EH (cell line): ENCODE results near the gene ARL16.

Experiments used
- DNase-seq: peaks from one replicate; pipeline ENCODE4 v3.0.0-alpha.2; 2015; ENCODE audit warnings: low read depth

Gene ARL16

GRCh38 chr17:81712468-81713003 is 28.9 kb upstream of the ARL16 start:
- peak; percentile 44 for DNase-seq

- peak; percentile 73 for DNase-seq
Measured at GRCh38 chr17:81711814-81712467, 28.3 kb upstream of the ARL16 start, which contains the start of gene SLC25A10. SLC25A10 (plus strand) TSS chr17:81712284; CDS start chr17:81712427, 143 bp downstream.

GRCh38 chr17:81710514-81711308 is 27.1 kb upstream of the ARL16 start:
- peak; percentile 38 for DNase-seq

- no peak for DNase-seq
Measured at GRCh38 chr17:81708739-81709185, 25.2 kb upstream of the ARL16 start.

- no peak for DNase-seq
Measured at GRCh38 chr17:81707725-81708646, 24.4 kb upstream of the ARL16 start.

- no peak for DNase-seq
Measured at GRCh38 chr17:81706757-81707624, 23.4 kb upstream of the ARL16 start.

- DNase-seq = no peak
Measured at GRCh38 chr17:81706232-81706611, 22.6 kb upstream of the ARL16 start.

GRCh38 chr17:81705518-81706231 is 22.1 kb upstream of the ARL16 start:
- DNase-seq = no peak

- peak; percentile 8 for DNase-seq
Measured at GRCh38 chr17:81703747-81704654, 20.4 kb upstream of the ARL16 start.

- DNase-seq = peak; percentile 91
Measured at GRCh38 chr17:81702934-81703746, 19.5 kb upstream of the ARL16 start, which contains the start of gene MRPL12. MRPL12 (plus strand) TSS chr17:81703367; CDS start chr17:81703502, 135 bp downstream.

GRCh38 chr17:81701288-81702071 is 17.9 kb upstream of the ARL16 start:
- DNase-seq = peak; percentile 21

- no peak for DNase-seq
Measured at GRCh38 chr17:81700353-81701287, 17.0 kb upstream of the ARL16 start.

- no peak for DNase-seq
Measured at GRCh38 chr17:81697261-81698044, 13.9 kb upstream of the ARL16 start.

GRCh38 chr17:81696218-81696941 is 12.8 kb upstream of the ARL16 start:
- no peak for DNase-seq

- DNase-seq = no peak
Measured at GRCh38 chr17:81695801-81696200, 12.2 kb upstream of the ARL16 start.
